Measurements from ENCODE around the gene CFAP90. TPM values are rescaled to one million over a fixed set of nuclear protein-coding genes. Genes with fewer than 3 reads are reported as not detected.

CFAP90 gene
- total RNA-seq, 1 experiment from 2014 or later: 0.69 TPM

DNA sequence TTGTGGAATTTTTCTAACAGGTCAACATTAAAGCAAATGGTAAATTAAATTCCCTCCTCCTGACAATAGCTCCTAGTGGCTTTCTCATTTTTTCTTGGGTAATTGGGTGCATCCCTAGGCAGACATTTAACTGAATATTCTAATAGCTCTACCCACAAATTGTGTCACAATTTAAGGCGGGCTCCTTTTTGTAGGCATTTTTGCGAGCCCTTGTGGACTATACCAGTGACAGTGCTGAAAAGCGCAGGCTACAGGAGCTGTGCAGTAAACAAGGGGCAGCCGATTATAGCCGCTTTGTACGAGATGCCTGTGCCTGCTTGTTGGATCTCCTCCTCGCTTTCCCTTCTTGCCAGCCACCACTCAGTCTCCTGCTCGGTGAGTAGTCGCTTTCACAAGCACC is 38.0 kb upstream of the CFAP90 start:
- CTCF ChIA-PET: interaction anchor here (0.5 to 0.6 kb wide), 2 partner anchors 1266 to 1295 kb away, joined by 3 to 5 read pairs; no protein-coding TSS in a partner anchor
- POLR2A ChIA-PET: no interaction called here
- H3K36me3 ChIP-seq (ENCODE audit: control insufficient read depth, insufficient read depth, low read length): peaks cover 47% of the 10 kb centered on the region
- no peak overlapping the region for H3K4me3 ChIP-seq (ENCODE audit: low read depth in 2 of 2, low read length in 2 of 2)
- ATAC-seq: no peak
- intact Hi-C loops (cut with micrococcal nuclease; ENCODE audit: unreplicated experiment): no loop called here
- in situ Hi-C loops (cut with HindIII; ENCODE audit: low pct_unique_long_range_greater_than_20kb, low sequenced_read_pairs): no loop called here
- H3K27ac ChIP-seq (ENCODE audit: low read length): no peak overlapping the region
- BruUV-seq (replicated peaks): no TSS peak
- DNase-seq (ENCODE audit: low read depth, low spot score): no peak
- no peaks in the 10 kb centered on the region for H3K9me3 ChIP-seq (ENCODE audit: control insufficient read depth, insufficient read depth, low read depth, low read length)
- no peaks in the 10 kb centered on the region for H3K27me3 ChIP-seq (ENCODE audit: control insufficient read depth, insufficient read depth, low read length)
- TF ChIP-seq REST (IDR thresholded peaks at IDR 0.05; ENCODE audit: insufficient read depth in 1 of 2, low read depth in 2 of 2, low read length in 1 of 2): no peak
- no peak for TF ChIP-seq SIN3A (IDR thresholded peaks at IDR 0.05; ENCODE audit: borderline replicate concordance, insufficient read depth, low read depth, low read length)
- TF ChIP-seq POLR2AphosphoS5 (IDR thresholded peaks at IDR 0.05; ENCODE audit: low read depth, low read length): no peak
- no peak for TF ChIP-seq TCF7L2 (IDR thresholded peaks at IDR 0.05; ENCODE audit: low read depth, low read length)
- no peak for TF ChIP-seq CTCF (IDR thresholded peaks at IDR 0.05)
- H3K4me1 ChIP-seq (ENCODE audit: control insufficient read depth, insufficient read depth, low read length): no peaks in the 10 kb centered on the region

- Histone ChIP-seq H3K27ac (ENCODE audit: low read length) (no peak overlapping the region), H3K27me3 (ENCODE audit: control insufficient read depth, insufficient read depth, low read length) (no peaks in the 10 kb centered on the region), H3K4me1 (ENCODE audit: control insufficient read depth, insufficient read depth, low read length) (no peaks in the 10 kb centered on the region), H3K4me3 (ENCODE audit: low read depth in 2 of 2, low read length in 2 of 2) (no peak overlapping the region), H3K36me3 (ENCODE audit: control insufficient read depth, insufficient read depth, low read length) (peaks cover 48% of the 10 kb centered on the region), H3K9me3 (ENCODE audit: control insufficient read depth, insufficient read depth, low read depth, low read length) (no peaks in the 10 kb centered on the region)
- BruUV-seq (replicated peaks): no TSS peak
- peak; percentile 75 for ATAC-seq
- in situ Hi-C loops (cut with HindIII; ENCODE audit: low pct_unique_long_range_greater_than_20kb, low sequenced_read_pairs): no loop called here
- ChIA-PET POLR2A (no interaction called here), CTCF (interaction anchor here (0.6 to 1.3 kb wide), 3 partner anchors 17 to 1262 kb away, joined by 3 read pairs; no protein-coding TSS in a partner anchor)
- intact Hi-C loops (cut with micrococcal nuclease; ENCODE audit: unreplicated experiment): no loop called here
- TF ChIP-seq CTCF (IDR thresholded peaks at IDR 0.05): peak; percentile 65
- no peak for TF ChIP-seq REST (IDR thresholded peaks at IDR 0.05; ENCODE audit: insufficient read depth in 1 of 2, low read depth in 2 of 2, low read length in 1 of 2)
- DNase-seq (ENCODE audit: low read depth, low spot score): no peak
Observed at GRCh38 chr5:7886849-7887475, 36.0 kb upstream of the CFAP90 start.
